Left ventricle myocardium inferior (tissue), 1 donor: ENCODE data around the gene NME3. TPM values are rescaled to one million over a fixed set of nuclear protein-coding genes. Genes with fewer than 3 reads are reported as not detected.
A peak's percentile ranks its signal among the peaks of the same experiment; 100 is the strongest.

Experiments used
- DNase-seq: peaks from one replicate; pipeline ENCODE4 v3.0.0-alpha.2; 2020
- H3K27ac ChIP-seq: fragments of 200-600 bp; replicated peaks from 2 replicates; pipeline ENCODE4 v1.8.0; 2021
- H3K27me3 ChIP-seq: fragments of 200-600 bp; 2 replicates; pipeline ENCODE4 v1.8.0; 2021; ENCODE audit warnings: low read depth
- H3K36me3 ChIP-seq: fragments of 200-600 bp; 2 replicates; pipeline ENCODE4 v1.8.0; 2021
- H3K4me1 ChIP-seq: fragments of 200-600 bp; 2 replicates; pipeline ENCODE4 v1.8.0; 2021
- H3K4me3 ChIP-seq: fragments of 200-600 bp; 2 replicates; pipeline ENCODE4 v1.8.0; 2021; ENCODE audit warnings: mild to moderate bottlenecking, moderate library complexity
- H3K9me3 ChIP-seq: fragments of 200-600 bp; replicated peaks from 2 replicates; pipeline ENCODE4 v1.8.0; 2021
- intact Hi-C: fragments of 100-400 bp; cut with micrococcal nuclease; formaldehyde crosslinking; loops from one replicate; pipeline ENCODE4 v1.11.0; 2022
- total RNA-seq: library from RNA; stranded (reverse); fragmentation: NEBNext Ultra II Directional; extraction: Animal tissue kit (Norgen Biotek cat#: 25700); gene quantifications from one replicate; pipeline ENCODE4 v1.2.1, GENCODE V29; 2021
- TF ChIP-seq, protein P1 (sequence below): fragments of 200-600 bp; IDR thresholded peaks from 2 replicates; pipeline ENCODE4 v1.8.0; 2021; ENCODE audit warnings: antibody characterized with exemption, mild to moderate bottlenecking, borderline replicate concordance
- donor health status: DM: no; HTN: yes; CAD: no; lungs with severe emphysema.

The NME3 gene
- total RNA-seq, 1 donor from 2014 or later, result 37.0 TPM

DNA sequence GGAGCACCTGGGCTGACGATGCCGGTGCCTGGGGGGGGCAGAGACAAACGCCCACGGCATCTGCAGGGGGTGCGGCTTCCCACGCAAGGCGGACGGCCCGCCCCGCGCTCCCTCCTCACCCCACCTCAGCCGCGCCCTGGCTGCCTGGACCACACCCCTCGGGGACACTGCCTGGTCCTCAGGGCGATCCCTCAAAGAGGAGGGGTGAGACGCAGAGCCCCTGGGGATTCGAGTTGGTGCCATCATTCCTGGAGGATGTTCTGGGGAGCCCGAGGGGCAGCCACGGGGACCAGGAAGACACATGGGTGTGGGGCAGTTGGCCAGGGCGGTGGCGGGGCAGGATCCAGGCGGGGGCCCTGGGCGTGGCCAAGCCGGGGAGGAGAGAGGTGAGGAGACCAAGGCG lies 18.3 kb upstream of the NME3 start:
- no peak for DNase-seq
- peaks cover 45% of the 10 kb centered on the region for H3K36me3 ChIP-seq
- no peaks in the 10 kb centered on the region for H3K27me3 ChIP-seq
- TF ChIP-seq, protein P1, sequence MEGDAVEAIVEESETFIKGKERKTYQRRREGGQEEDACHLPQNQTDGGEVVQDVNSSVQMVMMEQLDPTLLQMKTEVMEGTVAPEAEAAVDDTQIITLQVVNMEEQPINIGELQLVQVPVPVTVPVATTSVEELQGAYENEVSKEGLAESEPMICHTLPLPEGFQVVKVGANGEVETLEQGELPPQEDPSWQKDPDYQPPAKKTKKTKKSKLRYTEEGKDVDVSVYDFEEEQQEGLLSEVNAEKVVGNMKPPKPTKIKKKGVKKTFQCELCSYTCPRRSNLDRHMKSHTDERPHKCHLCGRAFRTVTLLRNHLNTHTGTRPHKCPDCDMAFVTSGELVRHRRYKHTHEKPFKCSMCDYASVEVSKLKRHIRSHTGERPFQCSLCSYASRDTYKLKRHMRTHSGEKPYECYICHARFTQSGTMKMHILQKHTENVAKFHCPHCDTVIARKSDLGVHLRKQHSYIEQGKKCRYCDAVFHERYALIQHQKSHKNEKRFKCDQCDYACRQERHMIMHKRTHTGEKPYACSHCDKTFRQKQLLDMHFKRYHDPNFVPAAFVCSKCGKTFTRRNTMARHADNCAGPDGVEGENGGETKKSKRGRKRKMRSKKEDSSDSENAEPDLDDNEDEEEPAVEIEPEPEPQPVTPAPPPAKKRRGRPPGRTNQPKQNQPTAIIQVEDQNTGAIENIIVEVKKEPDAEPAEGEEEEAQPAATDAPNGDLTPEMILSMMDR, result no peak
- no peaks in the 10 kb centered on the region for H3K9me3 ChIP-seq
- H3K4me1 ChIP-seq, result peaks cover 17% of the 10 kb centered on the region
- H3K4me3 ChIP-seq, result no peak overlapping the region
- no peak overlapping the region for H3K27ac ChIP-seq
- intact Hi-C loops, result no loop called here

DNA sequence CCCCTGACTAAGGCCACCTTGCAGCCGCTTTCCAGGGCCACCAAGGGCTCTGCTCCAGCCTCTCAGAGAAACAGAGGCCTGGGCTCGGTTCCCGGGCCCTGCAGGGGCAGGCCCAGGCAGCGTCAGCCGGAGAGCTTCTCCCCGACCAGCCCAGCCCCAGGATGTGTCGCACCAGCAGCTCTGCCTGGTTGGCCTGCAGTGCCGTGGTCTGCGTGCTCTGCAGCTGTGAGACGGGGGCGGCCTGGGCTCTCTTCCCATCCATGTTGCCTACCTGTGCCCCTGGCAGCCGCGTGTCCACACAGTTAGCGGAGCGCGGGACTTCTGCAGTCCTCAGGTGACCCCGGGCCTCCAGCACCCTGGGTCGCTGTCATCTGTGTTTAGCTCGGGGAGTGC lies 17.4 kb upstream of the NME3 start:
- no peaks in the 10 kb centered on the region for H3K9me3 ChIP-seq
- intact Hi-C loops, result no loop called here
- peaks cover 45% of the 10 kb centered on the region for H3K36me3 ChIP-seq
- H3K27me3 ChIP-seq, result no peaks in the 10 kb centered on the region
- no peak overlapping the region for H3K27ac ChIP-seq
- DNase-seq, result no peak
- no peak overlapping the region for H3K4me3 ChIP-seq
- TF ChIP-seq, protein P1, result no peak
- H3K4me1 ChIP-seq, result peaks cover 27% of the 10 kb centered on the region

DNA sequence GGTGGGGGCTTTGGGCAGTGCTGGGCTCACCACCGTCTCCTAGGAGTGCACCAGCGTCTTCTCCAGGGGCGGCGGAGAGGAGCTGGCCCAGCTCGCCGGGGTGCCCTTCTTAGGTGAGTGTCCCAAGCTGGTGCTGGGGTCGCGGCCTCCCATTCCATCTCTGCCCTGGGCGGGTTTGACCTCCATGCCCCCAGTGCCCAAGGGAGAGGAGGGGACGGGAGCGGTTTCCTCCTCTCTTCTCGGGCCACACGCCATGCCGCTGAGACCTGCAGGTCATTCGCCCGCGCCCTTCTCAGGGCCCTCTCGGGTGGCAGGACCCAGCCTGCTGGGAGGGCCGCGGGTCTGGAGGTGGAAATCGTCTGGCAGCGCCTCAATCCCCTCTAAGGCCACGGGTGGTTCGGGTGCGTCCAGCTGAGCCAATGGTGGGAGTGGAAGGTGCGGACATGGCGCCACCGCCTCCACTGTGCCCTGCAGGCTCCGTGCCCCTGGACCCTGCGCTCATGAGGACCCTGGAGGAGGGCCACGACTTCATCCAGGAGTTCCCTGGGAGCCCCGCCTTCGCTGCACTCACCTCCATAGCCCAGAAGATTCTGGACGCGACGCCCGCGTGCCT lies 16.9 kb upstream of the NME3 start:
- DNase-seq, result no peak
- intact Hi-C loops, result no loop called here

DNA sequence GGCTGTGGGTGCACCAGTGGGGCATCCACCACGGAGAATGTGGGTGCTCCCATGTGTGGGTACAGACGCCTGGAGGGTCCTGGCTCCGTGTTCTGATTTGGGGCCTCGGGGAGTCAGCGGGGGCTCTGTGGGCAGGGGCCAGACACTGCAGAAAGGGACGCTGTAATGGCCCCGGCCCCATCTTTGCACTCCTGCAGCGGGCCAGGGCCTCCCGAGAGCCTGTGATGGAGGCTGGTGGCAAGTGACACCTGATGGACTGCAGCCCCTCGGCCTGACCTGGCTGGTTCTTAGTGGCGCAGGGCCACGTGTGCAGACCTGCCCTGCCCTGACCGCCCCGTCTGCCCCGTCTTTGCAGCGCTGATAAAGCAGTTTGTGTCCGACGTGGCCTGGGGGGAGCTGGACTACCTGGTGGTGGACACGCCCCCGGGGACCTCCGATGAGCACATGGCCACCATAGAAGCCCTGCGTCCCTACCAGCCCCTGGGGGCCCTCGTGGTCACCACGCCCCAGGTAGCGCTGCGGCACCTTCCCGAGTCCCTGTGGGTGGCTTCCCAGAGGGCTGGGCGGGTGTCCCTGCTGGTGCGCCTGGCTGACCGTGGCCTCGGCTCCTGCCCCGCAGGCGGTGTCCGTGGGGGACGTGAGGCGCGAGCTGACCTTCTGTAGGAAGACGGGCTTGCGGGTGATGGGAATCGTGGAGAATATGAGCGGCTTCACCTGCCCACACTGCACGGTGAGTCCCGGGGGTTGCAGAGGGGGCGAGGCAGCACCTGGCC lies 16.2 kb upstream of the NME3 start:
- Histone ChIP-seq H3K4me3 (no peak overlapping the region), H3K4me1 (peaks cover 35% of the 10 kb centered on the region), H3K9me3 (no peaks in the 10 kb centered on the region), H3K36me3 (peaks cover 42% of the 10 kb centered on the region), H3K27me3 (no peaks in the 10 kb centered on the region), H3K27ac (no peak overlapping the region)
- intact Hi-C loops, result no loop called here
- peak; percentile 11 for DNase-seq
- TF ChIP-seq, protein P1, result no peak

More for the DNA sequence above, 16.9 kb upstream of the NME3 start:
- Histone ChIP-seq H3K4me3 (no peak overlapping the region), H3K36me3 (peaks cover 45% of the 10 kb centered on the region), H3K27me3 (no peaks in the 10 kb centered on the region), H3K9me3 (no peaks in the 10 kb centered on the region), H3K4me1 (peaks cover 32% of the 10 kb centered on the region), H3K27ac (no peak overlapping the region)
- TF ChIP-seq, protein P1, result no peak

DNA sequence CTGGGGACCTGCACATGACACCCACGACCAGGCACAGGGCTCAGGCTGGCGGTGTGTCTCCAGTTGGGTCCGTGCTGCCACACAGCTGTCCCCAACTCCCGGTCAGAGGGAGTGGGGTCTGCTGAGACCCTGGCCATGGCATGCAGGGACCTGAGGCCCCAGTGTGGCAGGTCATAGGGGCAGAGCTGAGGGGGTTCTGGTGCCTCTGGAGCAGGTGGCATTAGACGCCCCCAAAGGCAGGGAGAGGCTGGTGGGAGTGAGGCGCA lies 15.6 kb upstream of the NME3 start:
- Histone ChIP-seq H3K4me1 (peaks cover 38% of the 10 kb centered on the region), H3K36me3 (peaks cover 40% of the 10 kb centered on the region), H3K9me3 (no peaks in the 10 kb centered on the region), H3K27ac (no peak overlapping the region), H3K27me3 (no peaks in the 10 kb centered on the region), H3K4me3 (no peak overlapping the region)
- intact Hi-C loops, result no loop called here
- TF ChIP-seq, protein P1, result no peak
- DNase-seq, result no peak
